Trophoblast cell (in vitro differentiated cells and primary cell): ENCODE data around the gene EXOC4.

Source experiments
- DNase-seq, 2 donors: peaks; one replicate each; pipeline ENCODE4 v3.0.0-alpha.2; 2016
- H2AFZ ChIP-seq: 2 replicates; pipeline ENCODE4 v1.6.1; 2013; ENCODE audit warnings: low read length, moderate library complexity, mild to moderate bottlenecking; ENCODE audit not compliant: insufficient read depth, poor library complexity
- H2AK5ac ChIP-seq: 2 replicates; pipeline ENCODE4 v1.6.1; 2013; ENCODE audit warnings: mild to moderate bottlenecking, low read length
- H2BK120ac ChIP-seq: 2 replicates; pipeline ENCODE4 v1.6.1; 2013; ENCODE audit warnings: low read length, mild to moderate bottlenecking, moderate library complexity; ENCODE audit not compliant: insufficient read depth, poor library complexity
- H2BK12ac ChIP-seq: 2 replicates; pipeline ENCODE4 v1.6.1; 2013; ENCODE audit warnings: mild to moderate bottlenecking, low read length, moderate library complexity
- H2BK5ac ChIP-seq: 2 replicates; pipeline ENCODE4 v1.6.1; 2013; ENCODE audit warnings: low read length, low read depth, moderate library complexity, mild to moderate bottlenecking; ENCODE audit not compliant: poor library complexity
- H3K14ac ChIP-seq: 2 replicates; pipeline ENCODE4 v1.6.1; 2013; ENCODE audit warnings: mild to moderate bottlenecking, low read length
- H3K18ac ChIP-seq: 2 replicates; pipeline ENCODE4 v1.6.1; 2013; ENCODE audit warnings: mild to moderate bottlenecking, low read length
- H3K23ac ChIP-seq: 2 replicates; pipeline ENCODE4 v1.6.1; 2013; ENCODE audit warnings: low read length
- H3K27ac ChIP-seq: 2 replicates; pipeline ENCODE4 v1.5.1; 2013; ENCODE audit warnings: low read depth, mild to moderate bottlenecking, inconsistent platforms, low read length, moderate library complexity
- H3K27me3 ChIP-seq: 2 replicates; pipeline ENCODE4 v1.6.1; 2013; ENCODE audit warnings: inconsistent platforms, mild to moderate bottlenecking, low read length, moderate library complexity; ENCODE audit not compliant: insufficient read depth
- H3K36me3 ChIP-seq, 2 experiments: 1 replicate in 1 of 2; 2 replicates in 1 of 2; pipeline ENCODE4 v1.6.1; 2013; ENCODE audit warnings: low read length in 2 of 2, mild to moderate bottlenecking in 2 of 2, moderate library complexity in 1 of 2; ENCODE audit not compliant: insufficient read depth in 2 of 2, control insufficient read depth in 1 of 2
- H3K4ac ChIP-seq: 2 replicates; pipeline ENCODE4 v1.6.1; 2013; ENCODE audit warnings: low read depth, mild to moderate bottlenecking, low read length, moderate library complexity
- H3K4me1 ChIP-seq, 2 experiments: 1 replicate in 1 of 2; 2 replicates in 1 of 2; pipeline ENCODE4 v1.6.1; 2013; ENCODE audit warnings: low read length in 2 of 2, mild to moderate bottlenecking in 2 of 2, moderate library complexity in 1 of 2; ENCODE audit not compliant: insufficient read depth in 2 of 2, control insufficient read depth in 1 of 2
- H3K4me2 ChIP-seq: 2 replicates; pipeline ENCODE4 v1.6.1; 2013; ENCODE audit warnings: inconsistent platforms, mild to moderate bottlenecking, low read length, moderate library complexity
- H3K4me3 ChIP-seq: 2 replicates; pipeline ENCODE4 v1.5.1; 2013; ENCODE audit warnings: mild to moderate bottlenecking, low read depth, low read length, inconsistent platforms
- H3K79me1 ChIP-seq: one replicate; pipeline ENCODE4 v1.6.1; 2013; ENCODE audit warnings: low read length
- H3K79me2 ChIP-seq: 2 replicates; pipeline ENCODE4 v1.6.1; 2013; ENCODE audit warnings: low read length, mild to moderate bottlenecking; ENCODE audit not compliant: control insufficient read depth, insufficient read depth, poor library complexity
- H3K9ac ChIP-seq: 2 replicates; pipeline ENCODE4 v1.6.1; 2013; ENCODE audit warnings: mild to moderate bottlenecking, low read length
- H3K9me3 ChIP-seq: 2 replicates; pipeline ENCODE4 v1.6.1; 2013; ENCODE audit warnings: low read depth, mild to moderate bottlenecking, control low read depth, inconsistent platforms, low read length; ENCODE audit not compliant: insufficient read depth
- H4K12ac ChIP-seq: 2 replicates; pipeline ENCODE4 v1.6.1; 2013; ENCODE audit warnings: low read depth, mild to moderate bottlenecking, low read length, moderate library complexity
- H4K8ac ChIP-seq: 2 replicates; pipeline ENCODE4 v1.6.1; 2013; ENCODE audit warnings: low read depth, mild to moderate bottlenecking, low read length, moderate library complexity
- H4K91ac ChIP-seq: one replicate; pipeline ENCODE4 v1.6.1; 2013; ENCODE audit warnings: low read depth, mild to moderate bottlenecking, low read length, moderate library complexity
- WGBS: extraction: QIAGEN DNeasy Blood & Tissue Kit; methylation state at CpG from one replicate; pipeline ENCODE4 v1.1.7; 2013; ENCODE audit warnings: missing lambda C conversion rate; ENCODE audit not compliant: insufficient read length, insufficient coverage; ENCODE audit errors: extremely low coverage; 5-methylcytosine and 5-hydroxymethylcytosine counted together

EXOC4 gene

DNA sequence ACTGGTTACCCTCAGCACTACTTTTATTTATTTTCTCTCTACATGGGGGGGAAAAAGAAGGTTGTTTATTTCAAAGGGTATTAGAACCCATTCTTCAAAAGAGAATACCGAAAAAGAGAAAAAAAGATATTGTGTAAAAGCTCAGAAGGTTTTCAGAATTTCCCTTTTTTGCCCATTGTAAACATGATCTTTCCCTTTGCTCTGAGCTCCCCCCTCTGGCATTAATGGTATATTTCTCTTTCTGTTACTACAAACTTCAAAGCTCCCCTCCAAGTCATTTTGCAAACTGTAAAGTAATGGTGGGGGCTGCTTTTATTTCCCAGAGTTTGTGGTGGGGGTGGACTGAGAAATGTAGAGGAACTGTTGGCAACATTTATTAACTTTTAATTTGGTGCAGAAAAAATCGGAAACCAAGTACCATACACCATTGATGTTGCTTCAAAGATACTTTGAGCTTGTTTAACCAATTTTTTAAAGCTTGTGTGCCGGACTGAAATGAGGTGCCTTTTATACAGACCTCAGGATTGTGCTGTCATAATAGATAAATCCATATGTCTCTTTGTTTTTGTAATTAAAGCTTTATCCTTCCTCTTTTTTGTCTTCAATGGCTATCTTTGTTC lies 181.5 kb downstream of the EXOC4 start:
- no CpG with 5 or more reads among the region's 3 CpGs for WGBS
- Histone ChIP-seq H3K36me3 (no peaks in the 10 kb centered on the region), H4K12ac (no peak overlapping the region), H2AFZ (no peak overlapping the region), H3K14ac (no peak overlapping the region), H3K4me3 (no peak overlapping the region), H3K9ac (no peak overlapping the region), H3K18ac (no peak overlapping the region), H3K23ac (no peak overlapping the region), H2BK120ac (no peak overlapping the region), H2BK12ac (no peak overlapping the region), H3K27ac (no peak overlapping the region), H3K79me2 (no peaks in the 10 kb centered on the region), H3K9me3 (peaks cover 2% of the 10 kb centered on the region), H2AK5ac (no peak overlapping the region), H2BK5ac (no peak overlapping the region), H3K4me2 (no peak overlapping the region), H3K4me1 (peaks cover 0 to 2% of the 10 kb centered on the region in 2 experiments), H3K27me3 (no peaks in the 10 kb centered on the region), H4K8ac (no peak overlapping the region), H3K79me1 (no peaks in the 10 kb centered on the region), H3K4ac (no peak overlapping the region), H4K91ac (no peak overlapping the region)
- peak in 1 of 2 donors; percentile 38 for DNase-seq

- no peak overlapping the region for H3K14ac ChIP-seq
- H3K27me3 ChIP-seq: no peaks in the 10 kb centered on the region
- H3K4ac ChIP-seq: no peak overlapping the region
- no peak overlapping the region for H2AFZ ChIP-seq
- H3K79me1 ChIP-seq: no peaks in the 10 kb centered on the region
- no peak overlapping the region for H4K8ac ChIP-seq
- H3K9me3 ChIP-seq: no peaks in the 10 kb centered on the region
- no peak overlapping the region for H3K4me2 ChIP-seq
- no peak for DNase-seq
- no peak overlapping the region for H4K91ac ChIP-seq
- no peak overlapping the region for H3K18ac ChIP-seq
- no peak overlapping the region for H2BK120ac ChIP-seq
- no peaks in the 10 kb centered on the region for H3K79me2 ChIP-seq
- H3K27ac ChIP-seq: no peak overlapping the region
- H3K23ac ChIP-seq: no peak overlapping the region
- no peak overlapping the region for H2AK5ac ChIP-seq
- no peaks in the 10 kb centered on the region for H3K36me3 ChIP-seq
- no peak overlapping the region for H2BK12ac ChIP-seq
- no CpG with 5 or more reads among the region's 3 CpGs for WGBS
- H3K4me3 ChIP-seq: no peak overlapping the region
- H4K12ac ChIP-seq: no peak overlapping the region
- H2BK5ac ChIP-seq: no peak overlapping the region
- no peaks in the 10 kb centered on the region for H3K4me1 ChIP-seq
- H3K9ac ChIP-seq: no peak overlapping the region
These were observed 183.1 kb downstream of the EXOC4 start for GRCh38 chr7:133436014-133436428.

DNA sequence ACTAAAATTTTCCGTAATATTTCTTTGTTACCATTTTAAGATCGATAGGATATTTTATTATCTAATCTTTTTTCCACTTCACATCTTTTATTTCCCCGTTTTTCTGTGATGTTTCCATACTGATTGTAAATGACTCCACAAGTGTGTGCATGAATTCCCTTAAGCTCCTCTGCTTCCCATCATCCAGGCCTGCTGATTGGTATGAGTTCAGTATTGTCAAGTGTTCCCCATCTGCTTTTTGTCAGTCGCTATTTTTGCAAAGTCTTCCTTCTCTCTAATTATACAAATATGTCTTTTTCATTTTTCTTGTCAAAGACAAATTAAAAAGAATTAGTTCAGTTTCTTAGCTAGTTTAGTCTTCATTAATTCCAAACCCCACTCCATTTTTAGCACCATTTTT lies 184.7 kb downstream of the EXOC4 start:
- H3K18ac ChIP-seq: no peak overlapping the region
- H4K12ac ChIP-seq: no peak overlapping the region
- H2AK5ac ChIP-seq: no peak overlapping the region
- H3K79me1 ChIP-seq: no peaks in the 10 kb centered on the region
- H3K23ac ChIP-seq: no peak overlapping the region
- no peak overlapping the region for H3K4ac ChIP-seq
- H3K36me3 ChIP-seq: no peaks in the 10 kb centered on the region
- H3K4me1 ChIP-seq: no peaks in the 10 kb centered on the region
- H3K4me3 ChIP-seq: no peak overlapping the region
- H2BK5ac ChIP-seq: no peak overlapping the region
- no peaks in the 10 kb centered on the region for H3K79me2 ChIP-seq
- H2AFZ ChIP-seq: no peak overlapping the region
- no peaks in the 10 kb centered on the region for H3K27me3 ChIP-seq
- H4K91ac ChIP-seq: no peak overlapping the region
- no peak overlapping the region for H4K8ac ChIP-seq
- DNase-seq: no peak
- WGBS: no CpG with 5 or more reads among the region's 4 CpGs
- no peak overlapping the region for H3K9ac ChIP-seq
- H3K14ac ChIP-seq: no peak overlapping the region
- H3K4me2 ChIP-seq: no peak overlapping the region
- H2BK12ac ChIP-seq: no peak overlapping the region
- H3K27ac ChIP-seq: no peak overlapping the region
- no peak overlapping the region for H2BK120ac ChIP-seq
- no peaks in the 10 kb centered on the region for H3K9me3 ChIP-seq

DNA sequence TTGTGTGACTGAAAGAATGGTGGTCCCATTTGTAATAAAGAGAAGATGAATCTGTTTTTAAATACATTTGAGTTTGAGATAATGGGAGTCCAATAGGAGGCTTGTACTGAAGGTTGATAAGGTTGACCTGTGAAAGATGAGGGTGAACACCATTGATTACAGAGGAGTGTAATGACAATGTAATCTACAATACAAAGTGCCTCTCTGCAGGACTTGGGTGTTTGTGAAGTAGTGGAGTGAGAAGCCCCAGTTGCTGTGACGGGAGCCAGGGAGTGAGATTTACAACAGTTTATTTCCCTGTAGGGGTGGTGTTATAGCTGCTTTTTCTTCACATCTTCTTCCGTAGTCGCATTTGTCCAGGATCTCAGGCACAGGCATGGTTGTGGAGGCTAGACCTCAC lies 189.9 kb downstream of the EXOC4 start:
- H3K4me3 ChIP-seq: no peak overlapping the region
- DNase-seq: no peak
- H3K27me3 ChIP-seq: no peaks in the 10 kb centered on the region
- H3K23ac ChIP-seq: no peak overlapping the region
- no peak overlapping the region for H2AFZ ChIP-seq
- H2BK12ac ChIP-seq: no peak overlapping the region
- H3K9ac ChIP-seq: no peak overlapping the region
- no peaks in the 10 kb centered on the region for H3K9me3 ChIP-seq
- H3K4ac ChIP-seq: no peak overlapping the region
- no peak overlapping the region for H2BK5ac ChIP-seq
- no peaks in the 10 kb centered on the region for H3K79me2 ChIP-seq
- H3K4me2 ChIP-seq: no peak overlapping the region
- no peaks in the 10 kb centered on the region for H3K79me1 ChIP-seq
- peaks cover 0 to 4% of the 10 kb centered on the region in 2 experiments for H3K4me1 ChIP-seq
- H4K8ac ChIP-seq: no peak overlapping the region
- no CpG with 5 or more reads among the region's 3 CpGs for WGBS
- no peak overlapping the region for H2AK5ac ChIP-seq
- no peak overlapping the region for H3K14ac ChIP-seq
- no peak overlapping the region for H2BK120ac ChIP-seq
- H3K36me3 ChIP-seq: no peaks in the 10 kb centered on the region
- no peak overlapping the region for H3K18ac ChIP-seq
- H4K91ac ChIP-seq: no peak overlapping the region
- no peak overlapping the region for H4K12ac ChIP-seq
- no peak overlapping the region for H3K27ac ChIP-seq
